Breast epithelium (tissue), 4 donors: ENCODE results near the gene ADGRV1. TPM values are rescaled to one million over a fixed set of nuclear protein-coding genes. Genes with fewer than 3 reads are reported as not detected.

Source experiments
- DNase-seq, 2 donors: peaks; one replicate each; pipeline ENCODE4 v3.0.0-alpha.2; 2019; ENCODE audit warnings: low spot score in 2 of 2
- H3K27ac ChIP-seq, 2 donors: fragments of 200-600 bp; sonication (generic) in 1 of 2; one replicate each; pipeline ENCODE4 v1.5.1; 2016 to 2019; ENCODE audit warnings: mild to moderate bottlenecking in 1 of 2
- H3K27me3 ChIP-seq, 2 donors: fragments of 200-600 bp; sonication (generic) in 1 of 2; one replicate each; pipeline versions ENCODE4 v1.5.1 to v1.6.0; 2017 to 2019; ENCODE audit warnings: control low read depth in 1 of 2, mild to moderate bottlenecking in 1 of 2
- H3K36me3 ChIP-seq: fragments of 200-600 bp; one replicate; pipeline ENCODE4 v1.5.1; 2019
- H3K4me1 ChIP-seq, 2 donors: fragments of 200-600 bp; sonication (generic); one replicate each; pipeline ENCODE4 v1.5.1; 2016 to 2019; ENCODE audit warnings: control low read depth in 1 of 2
- H3K4me3 ChIP-seq, 3 donors: fragments of 200-600 bp; sonication (generic); 1 replicate in 2 of 3; 2 replicates in 1 of 3; pipeline ENCODE4 v1.5.1; 2016 to 2019; ENCODE audit warnings: mild to moderate bottlenecking in 3 of 3, moderate library complexity in 2 of 3
- H3K9me3 ChIP-seq, 2 donors: fragments of 200-600 bp; sonication (generic) in 1 of 2; one replicate each; pipeline ENCODE4 v1.5.1; 2016 to 2019; ENCODE audit warnings: control low read depth in 1 of 2
- CTCF ChIP-seq, 3 donors: fragments of 450-650 bp; IDR thresholded peaks; one replicate each; pipeline ENCODE4 v1.5.1; 2016 to 2017; ENCODE audit warnings: antibody characterized with exemption in 3 of 3, mild to moderate bottlenecking in 3 of 3, moderate library complexity in 3 of 3
- POLR2A ChIP-seq: fragments of 450-650 bp; IDR thresholded peaks from one replicate; pipeline ENCODE4 v1.6.1; 2016; ENCODE audit warnings: antibody characterized with exemption, mild to moderate bottlenecking, moderate library complexity
- POLR2AphosphoS5 ChIP-seq, 3 donors: sonication (generic); formaldehyde crosslinking; IDR thresholded peaks; one replicate each; pipeline ENCODE4 v1.6.1; 2017; ENCODE audit warnings: antibody characterized with exemption in 3 of 3
- intact Hi-C: fragments of 100-400 bp; cut with DNase I; formaldehyde crosslinking; loops from one replicate; pipeline ENCODE4 v1.15.1; 2023; ENCODE audit warnings: low total_unique reads
- total RNA-seq, 3 donors: library from RNA; depleted of rRNA; stranded (reverse); fragments of >200 nt; gene quantifications; one replicate each; pipeline ENCODE4 v1.1.0, GENCODE V29; 2016

Gene ADGRV1
- total RNA-seq, 3 donors from 2014 or later: 0.32 to 85.2 (median 55.3) TPM

- no peak for DNase-seq
- Histone ChIP-seq H3K27me3 (no peaks in the 10 kb centered on the region), H3K9me3 (no peaks in the 10 kb centered on the region), H3K4me3 (no peak overlapping the region), H3K27ac (no peak overlapping the region), H3K36me3 (no peaks in the 10 kb centered on the region), H3K4me1 (no peaks in the 10 kb centered on the region)
- intact Hi-C loops: no loop called here
- no peak for TF ChIP-seq POLR2AphosphoS5 (IDR thresholded peaks at IDR 0.05)
- no peak for TF ChIP-seq POLR2A
- no peak for TF ChIP-seq CTCF (IDR thresholded peaks at IDR 0.05)
Measured at GRCh38 chr5:90861843-90862586, 303.4 kb downstream of the ADGRV1 start.

GRCh38 chr5:90865180-90865579 lies 306.6 kb downstream of the ADGRV1 start:
- intact Hi-C loops: no loop called here
- no peak overlapping the region for H3K27ac ChIP-seq
- H3K9me3 ChIP-seq: no peaks in the 10 kb centered on the region
- TF ChIP-seq CTCF (IDR thresholded peaks at IDR 0.05) (no peak), POLR2AphosphoS5 (IDR thresholded peaks at IDR 0.05) (no peak), POLR2A (no peak)
- no peak for DNase-seq
- no peak overlapping the region for H3K4me3 ChIP-seq
- H3K4me1 ChIP-seq: no peaks in the 10 kb centered on the region
- H3K36me3 ChIP-seq: no peaks in the 10 kb centered on the region
- H3K27me3 ChIP-seq: no peaks in the 10 kb centered on the region

- no peak for DNase-seq
- H3K4me3 ChIP-seq: no peak overlapping the region
- no peaks in the 10 kb centered on the region for H3K4me1 ChIP-seq
- intact Hi-C loops: no loop called here
- H3K36me3 ChIP-seq: no peaks in the 10 kb centered on the region
- no peak for TF ChIP-seq POLR2A
- TF ChIP-seq CTCF (IDR thresholded peaks at IDR 0.05): peak; percentile 24 to 61 (median 57)
- no peak for TF ChIP-seq POLR2AphosphoS5 (IDR thresholded peaks at IDR 0.05)
- no peaks in the 10 kb centered on the region for H3K27me3 ChIP-seq
- no peaks in the 10 kb centered on the region for H3K9me3 ChIP-seq
- H3K27ac ChIP-seq: no peak overlapping the region
Measured at GRCh38 chr5:90866333-90866732, 307.7 kb downstream of the ADGRV1 start.

- no peak for TF ChIP-seq POLR2AphosphoS5 (IDR thresholded peaks at IDR 0.05)
- TF ChIP-seq CTCF (IDR thresholded peaks at IDR 0.05): no peak
- no peak for TF ChIP-seq POLR2A
- intact Hi-C loops: no loop called here
- Histone ChIP-seq H3K4me3 (no peak overlapping the region), H3K4me1 (no peaks in the 10 kb centered on the region), H3K27ac (no peak overlapping the region), H3K9me3 (no peaks in the 10 kb centered on the region), H3K27me3 (no peaks in the 10 kb centered on the region), H3K36me3 (no peaks in the 10 kb centered on the region)
- no peak for DNase-seq
Measured at GRCh38 chr5:90866915-90867731, 308.5 kb downstream of the ADGRV1 start.

GRCh38 chr5:90868799-90869198 lies 310.2 kb downstream of the ADGRV1 start:
- no peaks in the 10 kb centered on the region for H3K36me3 ChIP-seq
- H3K27ac ChIP-seq: no peak overlapping the region
- no peak for TF ChIP-seq POLR2A
- no peak for TF ChIP-seq CTCF (IDR thresholded peaks at IDR 0.05)
- TF ChIP-seq POLR2AphosphoS5 (IDR thresholded peaks at IDR 0.05): no peak
- no peaks in the 10 kb centered on the region for H3K4me1 ChIP-seq
- DNase-seq: no peak
- intact Hi-C loops: no loop called here
- H3K9me3 ChIP-seq: no peaks in the 10 kb centered on the region
- H3K27me3 ChIP-seq: no peaks in the 10 kb centered on the region
- no peak overlapping the region for H3K4me3 ChIP-seq
